HG03039 (cell line): ENCODE data around the gene UGT3A2.

Experiments used
- ATAC-seq: cut with Tn5 transposase; IDR thresholded peaks from one replicate; pipeline ENCODE4 v1.9.1; 2021; ENCODE audit warnings: mild to moderate bottlenecking, moderate library complexity; ENCODE audit not compliant: unreplicated experiment

UGT3A2 gene

GRCh38 chr5:36013182-36013581 lies 53.5 kb downstream of the UGT3A2 start:
- no peak for ATAC-seq

GRCh38 chr5:36009698-36010097 lies 57.0 kb downstream of the UGT3A2 start:
- no peak for ATAC-seq

- ATAC-seq = no peak
Measured at GRCh38 chr5:36007366-36007765, 59.3 kb downstream of the UGT3A2 start.

- ATAC-seq = no peak
Measured at GRCh38 chr5:36006163-36006562, 60.5 kb downstream of the UGT3A2 start.

- no peak for ATAC-seq
Measured at GRCh38 chr5:36001032-36001431, 65.7 kb downstream of the UGT3A2 start.

- no peak for ATAC-seq
Measured at GRCh38 chr5:35999547-35999946, 67.1 kb downstream of the UGT3A2 start.

GRCh38 chr5:35996076-35996475 lies 70.6 kb downstream of the UGT3A2 start:
- no peak for ATAC-seq

- ATAC-seq = no peak
Measured at GRCh38 chr5:35990941-35991611, 75.6 kb downstream of the UGT3A2 start, which contains the start of gene UGT3A1. Gene UGT3A1, minus strand, starts transcription at chr5:35991390. Its CDS starts 150 bp downstream, at chr5:35991240.

GRCh38 chr5:35990520-35990919 lies 76.2 kb downstream of the UGT3A2 start:
- ATAC-seq = no peak

GRCh38 chr5:35988529-35988928 lies 78.2 kb downstream of the UGT3A2 start:
- no peak for ATAC-seq

- no peak for ATAC-seq
Measured at GRCh38 chr5:35987776-35988175, 78.9 kb downstream of the UGT3A2 start.
